ENCODE data around the gene TTLL7.

The TTLL7 gene

DNA sequence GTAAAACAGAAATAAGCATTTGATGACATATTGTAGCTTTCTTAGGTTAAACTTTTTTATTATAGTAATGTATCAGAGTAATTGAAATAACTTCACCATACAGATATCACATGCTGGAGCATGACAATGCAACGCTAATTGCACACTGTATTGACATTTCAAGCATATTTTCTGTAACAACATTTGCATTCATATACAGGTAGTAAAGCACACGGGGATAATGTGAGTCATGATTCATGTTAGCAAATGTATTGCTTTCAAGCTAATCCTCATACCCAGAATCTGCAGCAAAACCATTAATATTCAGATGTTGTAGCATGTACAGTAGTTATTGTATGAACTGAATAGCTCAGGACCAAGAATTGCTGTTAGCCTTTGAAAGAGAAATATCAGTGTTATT, 133.9 kb downstream of the TTLL7 start:
- Histone ChIP-seq H3K36me3 (ENCODE audit: insufficient read depth, low read length) (no peaks in the 10 kb centered on the region), H3K4me1 (ENCODE audit: insufficient read depth, low read length, severe bottlenecking) (peaks cover 33% of the 10 kb centered on the region), H3K9ac (ENCODE audit: low read length) (no peak overlapping the region), H2AFZ (ENCODE audit: low read length) (no peak overlapping the region), H3K4me2 (ENCODE audit: low read length) (no peak overlapping the region), H3K4me3 (ENCODE audit: low read depth, low read length, poor library complexity, severe bottlenecking) (no peak overlapping the region), H3K9me2 (ENCODE audit: low read depth, low read length) (no peaks in the 10 kb centered on the region), H3K9me3 (ENCODE audit: low read length) (no peaks in the 10 kb centered on the region), H4K20me1 (ENCODE audit: insufficient read depth, low read length) (no peaks in the 10 kb centered on the region), H3K27me3 (ENCODE audit: insufficient read depth, low read length) (no peaks in the 10 kb centered on the region), H3K27ac (ENCODE audit: low read depth, low read length, poor library complexity, severe bottlenecking) (no peak overlapping the region), H3K79me2 (ENCODE audit: insufficient read depth, low read length) (no peaks in the 10 kb centered on the region), H3F3A (ENCODE audit: insufficient read depth, low read length) (no peaks in the 10 kb centered on the region)
- TF ChIP-seq CTCF (IDR thresholded peaks at IDR 0.05; ENCODE audit: low read length) (no peak), EZH2 (IDR thresholded peaks at IDR 0.05; ENCODE audit: borderline replicate concordance, low read length) (no peak)

- peak overlapping the region; percentile 62 for H3K9ac ChIP-seq (ENCODE audit: low read length)
- no peak overlapping the region for H2AFZ ChIP-seq (ENCODE audit: low read length)
- H4K20me1 ChIP-seq (ENCODE audit: insufficient read depth, low read length): no peaks in the 10 kb centered on the region
- H3K4me1 ChIP-seq (ENCODE audit: insufficient read depth, low read length, severe bottlenecking): peaks cover 64% of the 10 kb centered on the region
- H3K36me3 ChIP-seq (ENCODE audit: insufficient read depth, low read length): no peaks in the 10 kb centered on the region
- TF ChIP-seq EZH2 (IDR thresholded peaks at IDR 0.05; ENCODE audit: borderline replicate concordance, low read length): no peak
- TF ChIP-seq CTCF (IDR thresholded peaks at IDR 0.05; ENCODE audit: low read length): peak; percentile 76
- H3K4me3 ChIP-seq (ENCODE audit: low read depth, low read length, poor library complexity, severe bottlenecking): peak overlapping the region; percentile 59
- H3K9me3 ChIP-seq (ENCODE audit: low read length): no peaks in the 10 kb centered on the region
- no peaks in the 10 kb centered on the region; the same call in 1 of the 2 replicates for H3K79me2 ChIP-seq (ENCODE audit: insufficient read depth, low read length)
- no peaks in the 10 kb centered on the region for H3K27me3 ChIP-seq (ENCODE audit: insufficient read depth, low read length)
- H3F3A ChIP-seq (ENCODE audit: insufficient read depth, low read length): no peaks in the 10 kb centered on the region
- H3K4me2 ChIP-seq (ENCODE audit: low read length): peak overlapping the region; percentile 74
- no peaks in the 10 kb centered on the region for H3K9me2 ChIP-seq (ENCODE audit: low read depth, low read length)
- H3K27ac ChIP-seq (ENCODE audit: low read depth, low read length, poor library complexity, severe bottlenecking): peak overlapping the region; percentile 30
These were observed 138.3 kb downstream of the TTLL7 start for GRCh38 chr1:83860490-83861221.

GRCh38 chr1:83857716-83858115, 141.2 kb downstream of the TTLL7 start:
- Histone ChIP-seq H3K4me1 (ENCODE audit: insufficient read depth, low read length, severe bottlenecking) (peaks cover 59% of the 10 kb centered on the region), H3K79me2 (ENCODE audit: insufficient read depth, low read length) (no peaks in the 10 kb centered on the region; the same call in 1 of the 2 replicates), H3F3A (ENCODE audit: insufficient read depth, low read length) (no peaks in the 10 kb centered on the region), H3K27ac (ENCODE audit: low read depth, low read length, poor library complexity, severe bottlenecking) (peak overlapping the region; percentile 68), H4K20me1 (ENCODE audit: insufficient read depth, low read length) (no peaks in the 10 kb centered on the region), H3K4me2 (ENCODE audit: low read length) (peak overlapping the region; percentile 74), H3K36me3 (ENCODE audit: insufficient read depth, low read length) (no peaks in the 10 kb centered on the region), H3K9me3 (ENCODE audit: low read length) (no peaks in the 10 kb centered on the region), H3K4me3 (ENCODE audit: low read depth, low read length, poor library complexity, severe bottlenecking) (peak overlapping the region; percentile 42), H3K9me2 (ENCODE audit: low read depth, low read length) (no peaks in the 10 kb centered on the region), H2AFZ (ENCODE audit: low read length) (no peak overlapping the region), H3K9ac (ENCODE audit: low read length) (no peak overlapping the region; the same call in 1 of the 2 replicates), H3K27me3 (ENCODE audit: insufficient read depth, low read length) (no peaks in the 10 kb centered on the region)
- TF ChIP-seq EZH2 (IDR thresholded peaks at IDR 0.05; ENCODE audit: borderline replicate concordance, low read length) (no peak), CTCF (IDR thresholded peaks at IDR 0.05; ENCODE audit: low read length) (no peak)
